GM19035 (cell line): ENCODE results near the gene INPP5E.

ENCODE experiments used
- ATAC-seq: cut with Tn5 transposase; IDR thresholded peaks from one replicate; pipeline ENCODE4 v1.9.1; 2021; ENCODE audit not compliant: unreplicated experiment

INPP5E gene

GRCh38 chr9:136448655-136449054 is 9.0 kb upstream of the INPP5E start:
- no peak for ATAC-seq

- ATAC-seq, result no peak
Observed at GRCh38 chr9:136447173-136447778, 7.6 kb upstream of the INPP5E start.

- ATAC-seq, result no peak
Observed at GRCh38 chr9:136445799-136446198, 6.2 kb upstream of the INPP5E start.

- ATAC-seq, result no peak
Observed at GRCh38 chr9:136444102-136444501, 4.5 kb upstream of the INPP5E start.

GRCh38 chr9:136443687-136444086 is 4.0 kb upstream of the INPP5E start:
- ATAC-seq, result no peak

- ATAC-seq, result no peak
Observed at GRCh38 chr9:136443087-136443486, 3.4 kb upstream of the INPP5E start.

- ATAC-seq, result no peak
Observed at GRCh38 chr9:136442265-136442664, 2.6 kb upstream of the INPP5E start.

GRCh38 chr9:136441681-136442245 is 2.1 kb upstream of the INPP5E start:
- ATAC-seq, result no peak

GRCh38 chr9:136441191-136441680 is 1.6 kb upstream of the INPP5E start:
- ATAC-seq, result no peak

GRCh38 chr9:136438548-136439480 is 831 bp downstream of the INPP5E start:
- ATAC-seq, result peak; percentile 42

- no peak for ATAC-seq
Observed at GRCh38 chr9:136437839-136438547, 1.7 kb downstream of the INPP5E start.

GRCh38 chr9:136437430-136437829 is 2.2 kb downstream of the INPP5E start:
- ATAC-seq, result no peak

GRCh38 chr9:136436055-136436634 is 3.5 kb downstream of the INPP5E start:
- no peak for ATAC-seq

- ATAC-seq, result no peak
Observed at GRCh38 chr9:136434580-136435169, 5.0 kb downstream of the INPP5E start.

- ATAC-seq, result no peak
Observed at GRCh38 chr9:136433849-136434579, 5.6 kb downstream of the INPP5E start.

GRCh38 chr9:136433043-136433715 is 6.5 kb downstream of the INPP5E start:
- no peak for ATAC-seq

GRCh38 chr9:136432591-136432990 is 7.1 kb downstream of the INPP5E start:
- ATAC-seq, result no peak

GRCh38 chr9:136431782-136432350 is 7.8 kb downstream of the INPP5E start:
- no peak for ATAC-seq
